Esophagus muscularis mucosa (tissue), 3 donors: ENCODE results near the gene LRRC45.

Source experiments
- POLR2A ChIP-seq: fragments of 450-650 bp; IDR thresholded peaks from one replicate; pipeline ENCODE4 v1.6.1; 2017; ENCODE audit warnings: antibody characterized with exemption, moderate library complexity, mild to moderate bottlenecking, low read depth
- POLR2AphosphoS5 ChIP-seq, 2 donors: sonication (generic); formaldehyde crosslinking; IDR thresholded peaks; one replicate each; pipeline ENCODE4 v1.6.1; 2017; ENCODE audit warnings: antibody characterized with exemption in 2 of 2
- TF ChIP-seq, protein P1 (sequence below), 3 experiments: fragments of 200-600 bp in 2 of 3; fragments of 450-650 bp in 1 of 3; sonication (generic) in 2 of 3; IDR thresholded peaks; one replicate each; pipeline ENCODE4 v1.5.1; 2017 to 2019; ENCODE audit warnings: antibody characterized with exemption in 3 of 3, mild to moderate bottlenecking in 2 of 3, moderate library complexity in 1 of 3

DNA sequence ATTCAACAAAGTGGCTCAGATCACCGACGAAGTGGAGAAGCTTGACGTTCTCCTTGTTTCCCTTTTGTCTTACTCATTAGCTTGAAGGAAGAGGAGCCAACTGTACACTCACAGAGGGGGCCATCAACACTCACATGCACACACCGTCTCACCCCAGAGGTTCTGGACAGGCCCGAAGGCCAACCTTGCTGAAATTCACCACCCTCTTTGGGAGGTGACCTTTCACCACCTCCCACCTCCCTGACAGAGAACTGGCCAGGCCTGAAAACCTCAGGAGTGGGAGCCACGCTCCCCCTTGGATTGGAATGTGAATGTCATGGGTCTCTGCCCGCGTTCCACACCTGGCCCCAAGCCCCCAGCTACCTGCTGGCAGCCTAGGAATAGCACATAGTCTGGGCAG, 12.4 kb downstream of the LRRC45 start:
- TF ChIP-seq, protein P1, sequence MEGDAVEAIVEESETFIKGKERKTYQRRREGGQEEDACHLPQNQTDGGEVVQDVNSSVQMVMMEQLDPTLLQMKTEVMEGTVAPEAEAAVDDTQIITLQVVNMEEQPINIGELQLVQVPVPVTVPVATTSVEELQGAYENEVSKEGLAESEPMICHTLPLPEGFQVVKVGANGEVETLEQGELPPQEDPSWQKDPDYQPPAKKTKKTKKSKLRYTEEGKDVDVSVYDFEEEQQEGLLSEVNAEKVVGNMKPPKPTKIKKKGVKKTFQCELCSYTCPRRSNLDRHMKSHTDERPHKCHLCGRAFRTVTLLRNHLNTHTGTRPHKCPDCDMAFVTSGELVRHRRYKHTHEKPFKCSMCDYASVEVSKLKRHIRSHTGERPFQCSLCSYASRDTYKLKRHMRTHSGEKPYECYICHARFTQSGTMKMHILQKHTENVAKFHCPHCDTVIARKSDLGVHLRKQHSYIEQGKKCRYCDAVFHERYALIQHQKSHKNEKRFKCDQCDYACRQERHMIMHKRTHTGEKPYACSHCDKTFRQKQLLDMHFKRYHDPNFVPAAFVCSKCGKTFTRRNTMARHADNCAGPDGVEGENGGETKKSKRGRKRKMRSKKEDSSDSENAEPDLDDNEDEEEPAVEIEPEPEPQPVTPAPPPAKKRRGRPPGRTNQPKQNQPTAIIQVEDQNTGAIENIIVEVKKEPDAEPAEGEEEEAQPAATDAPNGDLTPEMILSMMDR (IDR thresholded peaks at IDR 0.05): no peak
- TF ChIP-seq POLR2A: no peak
- TF ChIP-seq POLR2AphosphoS5 (IDR thresholded peaks at IDR 0.05): no peak
